Urinary bladder (tissue), 4 donors: ENCODE measurements around the gene CTNND1. TPM values are rescaled to one million over a fixed set of nuclear protein-coding genes. Genes with fewer than 3 reads are reported as not detected.

ENCODE experiments used
- DNase-seq: peaks from one replicate; pipeline ENCODE4 v3.0.0-alpha.2; 2015; ENCODE audit errors: extremely low spot score
- H3K27ac ChIP-seq: one replicate; pipeline ENCODE4 v1.5.1; 2013; ENCODE audit warnings: low read depth, mild to moderate bottlenecking, moderate library complexity
- H3K36me3 ChIP-seq: one replicate; pipeline ENCODE4 v1.6.1; 2013; ENCODE audit warnings: mild to moderate bottlenecking, moderate library complexity; ENCODE audit not compliant: insufficient read depth
- H3K4me1 ChIP-seq: one replicate; pipeline ENCODE4 v1.6.1; 2013; ENCODE audit warnings: mild to moderate bottlenecking, moderate library complexity; ENCODE audit not compliant: insufficient read depth
- H3K4me3 ChIP-seq: one replicate; pipeline ENCODE4 v1.5.1; 2013; ENCODE audit warnings: low read depth, low read length
- WGBS: extraction: QIAGEN DNeasy Blood & Tissue Kit; methylation state at CpG from one replicate; pipeline ENCODE4 v1.1.7; 2013; 5-methylcytosine and 5-hydroxymethylcytosine counted together
- polyA plus RNA-seq: library from polyadenylated mRNA; stranded (reverse); fragments of 200-250 nt; gene quantifications from one replicate; pipeline ENCODE4 v1.2.3, GENCODE V29; 2013
- total RNA-seq: library from RNA; depleted of rRNA; stranded (reverse); fragments of >200 nt; gene quantifications from one replicate; pipeline ENCODE4 v1.2.3, GENCODE V29; 2014
- donor health status: healthy with polysubstance abuse.
- donor health status: healthy.

Gene CTNND1
- total and polyA plus RNA-seq, 2 donors = 72.8 to 176 TPM

DNA sequence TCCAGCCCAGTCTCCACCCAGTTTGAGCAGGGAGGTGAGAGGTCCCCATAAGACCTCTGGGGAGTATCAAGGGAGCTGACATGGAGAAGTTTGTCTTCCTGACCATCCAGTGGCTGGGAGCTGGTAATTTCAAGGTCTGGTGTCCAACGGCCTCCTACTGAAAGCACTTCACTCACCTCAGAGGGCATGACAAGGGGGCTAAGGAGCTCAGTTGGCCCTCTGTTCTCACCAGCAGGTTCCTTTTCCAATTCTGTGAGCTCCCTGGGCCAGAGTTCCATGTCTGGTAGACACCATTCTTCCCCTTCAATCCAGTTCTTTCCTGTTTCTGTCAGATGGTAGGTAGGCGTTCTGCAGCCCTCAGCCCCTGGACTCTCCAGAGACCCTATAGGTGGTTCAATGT lies 17.2 kb upstream of the CTNND1 start:
- Histone ChIP-seq H3K4me3 (no peak overlapping the region), H3K36me3 (no peaks in the 10 kb centered on the region), H3K27ac (no peak overlapping the region), H3K4me1 (no peaks in the 10 kb centered on the region)
- WGBS = 82% methylated on average over 2 of the region's 2 CpGs
- DNase-seq = no peak

DNA sequence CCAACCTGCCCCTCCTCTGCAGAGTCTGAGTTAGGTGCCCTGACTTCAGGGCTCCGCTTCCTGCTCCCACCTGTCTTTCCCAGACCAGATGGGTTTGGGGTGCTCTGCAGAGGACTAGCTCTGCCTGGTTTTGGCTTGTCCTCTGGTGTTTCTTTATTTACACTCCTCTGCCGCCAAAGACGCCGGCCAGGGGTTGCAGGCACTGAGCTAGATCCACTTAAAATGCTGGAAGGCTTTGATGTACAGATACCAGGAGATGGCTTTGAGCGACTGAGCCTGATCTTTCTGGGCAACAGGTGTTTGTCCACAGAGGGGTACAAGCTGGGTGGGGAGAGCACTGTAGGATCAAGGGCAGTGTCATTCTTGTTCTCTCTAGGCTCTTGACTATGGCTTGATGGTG lies 16.4 kb upstream of the CTNND1 start:
- H3K4me1 ChIP-seq = no peaks in the 10 kb centered on the region
- 86% methylated on average over 5 of the region's 5 CpGs for WGBS
- H3K4me3 ChIP-seq = no peak overlapping the region
- H3K27ac ChIP-seq = no peak overlapping the region
- no peaks in the 10 kb centered on the region for H3K36me3 ChIP-seq
- no peak for DNase-seq

DNA sequence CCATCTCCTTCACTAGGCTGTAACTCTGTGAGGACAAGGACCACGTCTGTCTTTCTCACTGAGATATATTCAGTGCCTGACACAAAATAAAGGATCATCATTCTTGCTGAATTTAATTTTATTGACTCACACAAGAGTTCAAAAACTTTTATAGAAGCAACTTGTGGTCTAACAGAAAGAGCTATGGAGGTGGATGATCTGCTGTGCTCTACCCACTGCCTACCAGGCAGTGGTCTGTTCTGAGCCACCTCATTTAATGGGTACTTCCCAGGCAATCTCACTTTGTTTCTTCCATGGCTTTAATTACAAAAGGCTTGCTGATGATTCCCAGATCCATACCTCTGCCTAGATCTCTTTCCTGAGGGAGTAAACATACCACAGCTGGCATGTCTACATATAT lies 14.7 kb upstream of the CTNND1 start:
- Histone ChIP-seq H3K4me1 (no peaks in the 10 kb centered on the region), H3K27ac (no peak overlapping the region), H3K4me3 (no peak overlapping the region), H3K36me3 (no peaks in the 10 kb centered on the region)
- no peak for DNase-seq
- WGBS = 87% methylated on average over 1 of the region's 1 CpG

DNA sequence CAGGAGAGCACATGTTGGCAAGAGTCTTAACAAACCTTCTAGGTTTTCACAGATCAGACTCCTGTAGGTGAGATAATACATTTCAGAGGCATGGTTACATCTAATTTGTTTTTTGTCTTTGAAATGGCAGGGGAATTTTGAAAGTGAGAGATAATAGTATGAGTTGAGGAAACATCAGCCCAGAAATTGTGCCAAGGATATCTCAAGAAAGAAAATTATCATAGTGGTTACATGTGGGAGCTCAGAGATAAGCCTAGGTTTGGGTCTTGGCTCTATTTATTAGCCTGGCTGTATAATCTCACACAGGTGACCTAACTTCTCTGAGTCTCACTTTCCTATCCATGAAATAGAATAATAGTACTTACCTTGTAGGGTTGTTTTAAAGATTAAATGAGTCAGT lies 10.4 kb upstream of the CTNND1 start:
- Histone ChIP-seq H3K36me3 (no peaks in the 10 kb centered on the region), H3K4me3 (no peak overlapping the region), H3K27ac (no peak overlapping the region), H3K4me1 (no peaks in the 10 kb centered on the region)
- DNase-seq = no peak

GRCh38 chr11:57751676-57752253 lies 9.8 kb upstream of the CTNND1 start, which contains the start of gene BTBD18:
TSS of gene BTBD18 (minus strand) at chr11:57751819. CDS start at chr11:57751188, 631 bp downstream.
- no peaks in the 10 kb centered on the region for H3K36me3 ChIP-seq
- H3K4me1 ChIP-seq = no peaks in the 10 kb centered on the region
- 50% methylated on average over 10 of the region's 10 CpGs for WGBS
- H3K27ac ChIP-seq = no peak within 1 kb of the TSS
- no peak within 1 kb of the TSS for H3K4me3 ChIP-seq
- no peak for DNase-seq

- Histone ChIP-seq H3K27ac (no peak overlapping the region), H3K36me3 (no peaks in the 10 kb centered on the region), H3K4me1 (no peaks in the 10 kb centered on the region), H3K4me3 (no peak overlapping the region)
- WGBS = 95% methylated on average over 30 of the region's 30 CpGs
- no peak for DNase-seq
Measured at GRCh38 chr11:57752954-57753353, 8.6 kb upstream of the CTNND1 start.

DNA sequence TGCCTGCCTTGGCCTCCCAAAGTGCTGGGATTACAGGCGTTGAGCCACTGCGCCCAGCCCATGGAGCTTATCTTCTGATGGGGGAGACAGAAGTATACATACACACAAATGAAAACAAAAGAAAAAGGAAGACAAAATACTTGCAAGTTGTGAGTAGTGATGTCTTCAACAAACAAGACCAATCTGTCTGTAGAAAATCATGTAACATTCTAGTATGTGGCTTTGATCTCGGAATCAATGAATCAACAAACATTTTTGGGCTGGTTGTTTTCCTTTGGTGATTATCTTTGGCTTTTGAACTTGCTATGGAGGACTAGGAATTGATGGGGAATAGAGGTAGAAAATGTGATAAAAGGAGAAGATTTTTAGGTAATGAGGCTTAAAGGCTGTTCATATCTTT lies 3.4 kb upstream of the CTNND1 start:
- DNase-seq = no peak
- 81% methylated on average over 3 of the region's 3 CpGs for WGBS
- H3K4me3 ChIP-seq = no peak overlapping the region
- H3K36me3 ChIP-seq = no peaks in the 10 kb centered on the region
- no peak overlapping the region for H3K27ac ChIP-seq
- H3K4me1 ChIP-seq = no peaks in the 10 kb centered on the region

GRCh38 chr11:57762235-57762861 lies 746 bp downstream of the CTNND1 start:
- 3% methylated on average over 9 of the region's 9 CpGs for WGBS
- Histone ChIP-seq H3K4me3 (peak overlapping the region; percentile 61), H3K27ac (peak overlapping the region; percentile 81), H3K36me3 (no peaks in the 10 kb centered on the region), H3K4me1 (no peaks in the 10 kb centered on the region)
- no peak for DNase-seq

DNA sequence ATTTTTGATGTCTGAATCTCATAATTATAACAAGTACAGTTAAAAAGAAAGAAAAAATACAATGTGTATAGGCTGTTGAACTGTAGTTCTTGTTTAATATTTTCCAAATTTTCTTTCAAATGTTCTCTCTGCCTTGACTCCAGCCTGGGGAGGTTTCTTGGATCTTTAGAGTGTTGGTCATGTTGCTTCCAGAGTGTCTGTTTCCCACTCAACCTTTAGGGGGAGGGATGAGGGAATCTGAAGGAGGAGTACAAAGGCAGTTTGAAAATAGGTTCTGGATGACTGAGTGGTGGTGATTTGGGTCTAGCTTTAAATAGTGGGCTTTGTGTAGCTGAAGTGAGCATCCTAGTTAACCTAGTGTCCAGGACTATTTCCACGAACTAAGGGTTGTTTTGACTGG lies 2.0 kb downstream of the CTNND1 start:
- no peaks in the 10 kb centered on the region for H3K36me3 ChIP-seq
- DNase-seq = no peak
- peak overlapping the region; percentile 42 for H3K4me3 ChIP-seq
- WGBS = 9% methylated on average over 1 of the region's 1 CpG
- no peak overlapping the region for H3K27ac ChIP-seq
- H3K4me1 ChIP-seq = no peaks in the 10 kb centered on the region

DNA sequence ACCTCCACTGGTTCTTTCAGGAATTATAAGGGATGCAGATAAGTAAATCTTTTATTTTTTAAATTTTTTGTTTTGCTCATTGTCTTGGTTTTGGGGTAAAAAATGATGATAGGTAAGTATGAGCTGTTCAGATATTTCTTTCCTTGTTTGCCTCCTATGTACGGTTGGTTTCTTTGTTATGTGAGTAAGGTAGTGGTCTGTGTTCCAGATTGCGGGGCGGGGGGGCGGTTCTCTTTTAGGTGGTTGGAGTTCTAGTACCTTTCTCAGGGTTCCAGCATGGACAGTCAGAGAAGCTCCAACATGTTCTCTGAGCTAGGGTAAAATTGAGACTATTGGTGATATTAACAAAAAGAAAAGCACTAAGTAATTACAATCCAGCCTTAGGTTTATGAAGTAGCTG lies 2.4 kb downstream of the CTNND1 start:
- Histone ChIP-seq H3K4me3 (peak overlapping the region; percentile 42), H3K4me1 (no peaks in the 10 kb centered on the region), H3K27ac (no peak overlapping the region), H3K36me3 (no peaks in the 10 kb centered on the region)
- 28% methylated on average over 4 of the region's 4 CpGs for WGBS
- no peak for DNase-seq

- H3K36me3 ChIP-seq = no peaks in the 10 kb centered on the region
- WGBS = 12% methylated on average over 2 of the region's 2 CpGs
- no peak overlapping the region for H3K27ac ChIP-seq
- peak overlapping the region; percentile 28 for H3K4me3 ChIP-seq
- no peaks in the 10 kb centered on the region for H3K4me1 ChIP-seq
- no peak for DNase-seq
Measured at GRCh38 chr11:57764566-57764965, 3.0 kb downstream of the CTNND1 start.

DNA sequence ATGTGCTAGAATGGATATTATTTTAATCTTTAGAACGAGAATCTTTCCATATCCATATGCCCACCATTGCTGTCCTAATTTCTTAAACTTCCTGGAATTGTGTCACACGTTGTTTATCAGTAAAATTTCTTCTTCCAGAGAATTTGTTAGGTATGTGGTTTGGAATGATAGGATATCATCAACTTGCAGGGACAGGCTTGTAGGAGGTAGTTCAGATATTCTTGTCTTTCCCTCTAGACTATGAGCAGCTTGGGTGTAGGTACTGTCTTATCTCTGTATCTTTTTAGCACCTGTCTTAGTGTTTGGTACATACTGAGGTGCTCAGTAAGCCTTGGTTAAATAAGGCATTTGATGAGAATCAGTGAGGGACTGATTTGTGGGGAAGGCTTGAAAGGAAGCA lies 3.4 kb downstream of the CTNND1 start:
- no peaks in the 10 kb centered on the region for H3K36me3 ChIP-seq

DNA sequence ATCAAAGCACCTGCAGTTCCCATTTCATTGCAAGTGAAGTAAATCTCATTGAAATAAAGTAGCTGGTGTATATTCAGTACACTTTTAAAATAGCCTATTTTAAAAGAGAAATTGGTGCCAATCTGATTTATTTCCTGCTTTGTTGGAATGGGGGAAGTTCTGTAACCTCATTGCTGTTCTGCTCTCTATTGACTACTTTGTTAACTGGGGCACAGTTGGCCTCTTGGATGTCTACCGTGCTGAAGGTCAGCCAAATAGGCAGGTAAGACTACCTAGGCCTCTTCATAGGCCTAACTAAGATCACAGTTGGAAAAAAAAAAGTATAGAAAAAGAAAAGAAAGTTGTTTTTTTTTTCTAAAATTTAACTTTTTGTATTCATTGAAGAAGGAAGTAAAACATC lies 9.2 kb downstream of the CTNND1 start:
- no peak overlapping the region for H3K4me3 ChIP-seq
- WGBS = 66% methylated on average over 1 of the region's 1 CpG
- no peak for DNase-seq
- no peak overlapping the region for H3K27ac ChIP-seq
- H3K36me3 ChIP-seq = peaks cover 1% of the 10 kb centered on the region
- H3K4me1 ChIP-seq = no peaks in the 10 kb centered on the region

More for the DNA sequence above, 3.4 kb downstream of the CTNND1 start:
- Histone ChIP-seq H3K4me1 (no peaks in the 10 kb centered on the region), H3K27ac (no peak overlapping the region), H3K4me3 (peak overlapping the region; percentile 28)
- DNase-seq = no peak
- 7% methylated on average over 2 of the region's 2 CpGs for WGBS

DNA sequence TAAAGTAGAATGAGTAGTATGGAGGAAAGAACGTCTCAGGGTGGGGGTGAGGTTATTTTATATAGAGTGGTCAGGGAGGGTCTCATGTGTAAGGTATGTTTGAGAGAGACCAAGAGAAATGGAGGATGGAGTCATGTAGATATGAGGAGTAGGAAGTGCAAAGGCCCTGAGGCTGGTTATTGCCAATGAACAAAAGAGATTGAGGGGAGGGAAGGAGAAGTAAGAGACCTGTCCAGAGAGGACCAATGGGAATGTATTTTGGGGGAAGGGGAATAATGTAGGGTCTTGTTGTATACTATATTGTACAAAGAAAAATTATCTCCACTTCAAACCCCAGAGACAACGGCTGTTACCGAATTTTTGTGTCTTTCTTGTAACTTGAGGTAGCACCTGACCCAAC lies 9.8 kb downstream of the CTNND1 start:
- H3K36me3 ChIP-seq = peaks cover 1% of the 10 kb centered on the region
- H3K4me1 ChIP-seq = no peaks in the 10 kb centered on the region

More for the DNA sequence above, 9.8 kb downstream of the CTNND1 start:
- Histone ChIP-seq H3K27ac (no peak overlapping the region), H3K4me3 (no peak overlapping the region)
- no peak for DNase-seq
- WGBS = 90% methylated on average over 3 of the region's 3 CpGs
